HCT116 (cell line): ENCODE measurements around the gene ZBTB47. TPM values are rescaled to one million over a fixed set of nuclear protein-coding genes. Genes with fewer than 3 reads are reported as not detected.

ENCODE experiments used
- ATAC-seq: fragments of 200-7000 bp; cut with Tn5 transposase; 2 replicates; pipeline ENCODE4 v1.9.1; 2020; ENCODE audit warnings: mild to moderate bottlenecking, moderate library complexity
- BruUV-seq: library from RNA; stranded (reverse); fragments of 400-500 nt; replicated peaks from 2 replicates; lab custom pipeline; 2021; lab: Mats Ljungman, UMichigan
- CTCF ChIA-PET: fragments of 300-600 bp; sonication (Branson Sonifier 250); formaldehyde crosslinking; loops from one replicate; lab custom pipeline; 2021; ENCODE audit warnings: antibody characterized with exemption; lab: Charles Lee
- POLR2A ChIA-PET: fragments of 300-600, 350-600 bp; sonication (Branson Sonifier 250); formaldehyde crosslinking; loops from one replicate; lab custom pipeline; 2021; ENCODE audit warnings: antibody characterized with exemption; lab: Charles Lee
- RAD21 ChIA-PET, 2 experiments: fragments of 300-600 bp; sonication (Branson Sonifier 250); formaldehyde crosslinking; loops; one replicate each; lab custom pipeline; 2023; ENCODE audit warnings: low total read pairs in 2 of 2; ENCODE audit not compliant: uncharacterized antibody in 2 of 2, unreplicated experiment in 2 of 2, low non-redundant PET in 1 of 2; lab: Charles Lee
- DNase-seq: peaks from one replicate; pipeline ENCODE4 v3.0.0-alpha.2; 2010; ENCODE audit warnings: low read depth, low spot score
- H2AFZ ChIP-seq: fragments of 200-600 bp; shearing (Covaris generic), sonication (generic); 2 replicates; pipeline ENCODE4 v1.6.1; 2017; ENCODE audit warnings: low read depth, mixed run types, mixed read lengths, antibody characterized with exemption, low read length; ENCODE audit not compliant: poor library complexity, severe bottlenecking
- H3K27ac ChIP-seq: 2 replicates; pipeline ENCODE4 v1.5.1; 2012; ENCODE audit warnings: low read depth, low read length
- H3K27me3 ChIP-seq: fragments of 200-600 bp; sonication (generic); 2 replicates; pipeline ENCODE4 v1.6.1; 2016; ENCODE audit warnings: mixed run types, low read length, mixed read lengths; ENCODE audit not compliant: insufficient read depth
- H3K36me3 ChIP-seq, 2 experiments: fragments of 200-500 bp in 1 of 2; fragments of 200-600 bp in 1 of 2; sonication (Bioruptor generic) in 1 of 2; sonication (generic) in 1 of 2; 2 replicates each; pipeline versions ENCODE4 v1.5.1 to v1.6.1; 2014 to 2016; ENCODE audit warnings: low read length in 2 of 2, inconsistent platforms in 1 of 2, mixed read lengths in 1 of 2, mixed run types in 1 of 2; ENCODE audit not compliant: insufficient read depth in 2 of 2, control insufficient read depth in 1 of 2
- H3K4me1 ChIP-seq, 2 experiments: fragments of 200-600 bp in 1 of 2; sonication (generic) in 1 of 2; 2 replicates each; pipeline versions ENCODE4 v1.5.1 to v1.6.1; 2012 to 2017; ENCODE audit warnings: low read length in 2 of 2, inconsistent platforms in 1 of 2, mild to moderate bottlenecking in 1 of 2, mixed read lengths in 1 of 2, mixed run types in 1 of 2, moderate library complexity in 1 of 2; ENCODE audit not compliant: insufficient read depth in 2 of 2, control insufficient read depth in 1 of 2
- H3K4me2 ChIP-seq: fragments of 200-600 bp; sonication (generic); 2 replicates; pipeline ENCODE4 v1.6.1; 2017; ENCODE audit warnings: mixed run types, low read length, mixed read lengths
- H3K4me3 ChIP-seq, 2 experiments: fragments of 200-600 bp in 1 of 2; sonication (generic) in 1 of 2; replicated peaks in 1 of 2; 2 replicates each; pipeline ENCODE4 v1.5.1; 2011 to 2016; ENCODE audit warnings: low read length in 2 of 2, control low read depth in 1 of 2, low read depth in 1 of 2, mild to moderate bottlenecking in 1 of 2, mixed read lengths in 1 of 2, mixed run types in 1 of 2
- H3K79me2 ChIP-seq: fragments of 200-600 bp; sonication (generic); 2 replicates; pipeline ENCODE4 v1.6.1; 2017; ENCODE audit warnings: mild to moderate bottlenecking, mixed run types, low read length, moderate library complexity, mixed read lengths; ENCODE audit not compliant: insufficient read depth
- H3K9ac ChIP-seq: fragments of 200-600 bp; sonication (generic); 2 replicates; pipeline ENCODE4 v1.6.1; 2016; ENCODE audit warnings: low read length, mixed read lengths
- H3K9me2 ChIP-seq: fragments of 200-600 bp; sonication (generic), shearing (Covaris generic); 2 replicates; pipeline ENCODE4 v1.6.1; 2017; ENCODE audit warnings: mixed run types, mild to moderate bottlenecking, moderate library complexity; ENCODE audit not compliant: insufficient read depth
- H3K9me3 ChIP-seq, 2 experiments: fragments of 200-500 bp in 1 of 2; fragments of 200-600 bp in 1 of 2; sonication (Bioruptor generic) in 1 of 2; sonication (generic) in 1 of 2; 2 replicates each; pipeline ENCODE4 v1.6.1; 2014 to 2017; ENCODE audit warnings: low read length in 2 of 2, mixed read lengths in 2 of 2, inconsistent platforms in 1 of 2, low read depth in 1 of 2, mild to moderate bottlenecking in 1 of 2, mixed run types in 1 of 2, moderate library complexity in 1 of 2; ENCODE audit not compliant: control insufficient read depth in 1 of 2, insufficient read depth in 1 of 2
- H4K20me1 ChIP-seq: fragments of 200-600 bp; sonication (generic), shearing (Covaris generic); 2 replicates; pipeline ENCODE4 v1.6.1; 2017; ENCODE audit warnings: mixed run types, mild to moderate bottlenecking, moderate library complexity; ENCODE audit not compliant: insufficient read depth
- ELF1 ChIP-seq: IDR thresholded peaks from 2 replicates; pipeline ENCODE4 v1.6.1; 2012; ENCODE audit warnings: low read depth, borderline replicate concordance
- POLR2AphosphoS5 ChIP-seq: IDR thresholded peaks from 2 replicates; pipeline ENCODE4 v1.6.1; 2011; ENCODE audit warnings: mild to moderate bottlenecking, low read depth, low read length, moderate library complexity
- RAD21 ChIP-seq: IDR thresholded peaks from 2 replicates; pipeline ENCODE4 v1.6.1; 2012; ENCODE audit warnings: low read depth, mild to moderate bottlenecking
- ZNF274 ChIP-seq: fragments of 200-500 bp; sonication (Bioruptor generic); IDR thresholded peaks from 2 replicates; pipeline ENCODE4 v1.6.1; 2014; ENCODE audit warnings: mild to moderate bottlenecking, low read depth, low read length, inconsistent platforms
- intact Hi-C: fragments of 100-400 bp; cut with micrococcal nuclease; formaldehyde crosslinking; loops from 2 replicates; pipeline ENCODE4 v1.10.0; 2022
- total RNA-seq: library from RNA; stranded (reverse); gene quantifications from one replicate; pipeline ENCODE4 v1.2.1, GENCODE V29; 2021; ENCODE audit not compliant: unreplicated experiment
- TF ChIP-seq, protein P1 (sequence below): IDR thresholded peaks from 2 replicates; pipeline ENCODE4 v1.6.1; 2012

ZBTB47 gene
- total RNA-seq, 1 experiment from 2014 or later, result 6.3 TPM

DNA sequence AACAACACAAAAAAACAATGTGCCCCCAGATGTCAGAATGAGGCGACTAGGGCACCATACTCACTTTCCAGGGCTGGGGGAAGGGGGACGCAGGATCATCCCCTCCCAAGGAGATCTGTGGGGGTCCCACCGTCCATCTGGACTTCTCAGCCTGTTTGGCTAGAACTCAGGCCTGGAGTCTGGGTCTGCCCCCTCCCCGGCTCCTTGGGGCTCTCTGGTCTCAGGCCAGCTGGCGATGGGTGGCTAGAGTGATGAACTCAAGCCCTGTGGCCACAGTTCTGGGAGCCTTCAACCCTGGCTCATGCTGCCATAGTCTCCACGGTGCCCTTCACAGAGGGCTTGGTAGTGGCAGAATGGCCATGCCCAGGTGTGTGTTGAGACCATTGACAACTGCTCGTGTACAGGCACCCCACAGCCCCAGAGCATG is 13.6 kb downstream of the ZBTB47 start:
- RAD21 ChIA-PET, result no interaction called here
- CTCF ChIA-PET, result no interaction called here
- Histone ChIP-seq H3K9me3 (no peaks in the 10 kb centered on the region), H3K4me2 (no peak overlapping the region), H3K79me2 (no peaks in the 10 kb centered on the region), H3K27me3 (no peaks in the 10 kb centered on the region), H2AFZ (no peak overlapping the region), H3K36me3 (no peaks in the 10 kb centered on the region), H3K4me3 (no peak overlapping the region), H4K20me1 (no peaks in the 10 kb centered on the region), H3K27ac (no peak overlapping the region), H3K9me2 (no peaks in the 10 kb centered on the region), H3K9ac (no peak overlapping the region), H3K4me1 (no peaks in the 10 kb centered on the region)
- BruUV-seq, result no TSS peak
- ATAC-seq, result peak; percentile 12; the same call in 1 of the 2 replicates
- POLR2A ChIA-PET, result no interaction called here
- TF ChIP-seq ZNF274 (no peak), ELF1 (no peak), RAD21 (no peak)
- TF ChIP-seq, protein P1, sequence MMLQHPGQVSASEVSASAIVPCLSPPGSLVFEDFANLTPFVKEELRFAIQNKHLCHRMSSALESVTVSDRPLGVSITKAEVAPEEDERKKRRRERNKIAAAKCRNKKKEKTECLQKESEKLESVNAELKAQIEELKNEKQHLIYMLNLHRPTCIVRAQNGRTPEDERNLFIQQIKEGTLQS, result no peak
- DNase-seq, result no peak
- intact Hi-C loops, result no loop called here

DNA sequence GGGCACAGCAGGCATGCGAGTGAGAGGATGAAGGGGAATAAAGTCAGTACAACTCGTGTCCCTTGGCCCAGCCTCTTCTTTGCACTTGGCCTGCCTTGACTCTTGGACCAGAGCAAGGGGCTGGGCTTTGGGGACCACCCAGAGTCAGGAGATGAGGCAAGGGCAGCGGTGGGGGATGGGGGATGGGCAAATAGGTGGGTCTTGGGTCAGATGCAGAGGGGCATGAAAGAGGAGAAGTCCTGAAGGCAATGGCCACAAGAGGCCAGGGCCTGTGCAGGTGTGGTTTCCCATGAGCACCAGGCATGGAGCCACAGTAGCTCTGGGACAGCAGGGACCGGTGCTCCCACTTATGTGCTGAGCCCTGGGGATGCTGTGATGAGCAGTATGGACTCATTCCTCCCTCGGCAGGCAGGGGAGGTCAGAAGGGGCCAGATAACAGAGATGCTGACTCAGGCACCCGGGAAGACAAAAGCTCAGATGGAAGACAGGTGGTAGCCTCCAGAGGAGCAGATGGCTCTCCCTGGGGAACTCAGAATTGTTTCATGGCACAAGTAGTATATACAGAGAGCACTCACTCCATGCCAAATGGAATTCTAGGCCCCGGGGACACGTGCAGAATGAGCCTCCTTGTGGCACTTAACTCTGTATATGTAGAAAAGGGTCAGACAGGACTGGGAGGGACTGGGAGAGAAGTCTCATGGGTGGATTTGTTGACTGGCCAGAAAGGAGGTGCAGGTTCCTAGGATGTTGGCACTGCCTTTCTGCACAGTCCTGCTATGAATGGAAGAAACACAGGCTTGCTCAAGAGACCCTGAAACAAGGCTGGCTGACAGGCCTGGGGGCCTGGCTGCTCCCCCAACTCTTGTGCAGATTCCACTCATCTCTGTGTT is 14.3 kb downstream of the ZBTB47 start:
- no peak for DNase-seq
- TF ChIP-seq POLR2AphosphoS5 (peak; percentile 26; the same call in 1 of the 2 replicates), ELF1 (no peak)
- TF ChIP-seq, protein P1, result no peak
- BruUV-seq, result no TSS peak
- CTCF ChIA-PET, result no interaction called here
- H4K20me1 ChIP-seq, result no peaks in the 10 kb centered on the region
- H3K4me3 ChIP-seq, result no peak overlapping the region
- RAD21 ChIA-PET, result no interaction called here
- no peaks in the 10 kb centered on the region for H3K27me3 ChIP-seq
- POLR2A ChIA-PET, result no interaction called here
- no peak overlapping the region for H3K4me2 ChIP-seq
- no peaks in the 10 kb centered on the region for H3K9me3 ChIP-seq
- no peaks in the 10 kb centered on the region for H3K4me1 ChIP-seq
- H3K9ac ChIP-seq, result no peak overlapping the region
- ATAC-seq, result 0 out of 2 replicates have a peak, but pooled peaks have one; percentile 13
- intact Hi-C loops, result no loop called here
- no peaks in the 10 kb centered on the region for H3K9me2 ChIP-seq
- H3K27ac ChIP-seq, result no peak overlapping the region
- H3K36me3 ChIP-seq, result no peaks in the 10 kb centered on the region
- H3K79me2 ChIP-seq, result no peaks in the 10 kb centered on the region
- no peak overlapping the region for H2AFZ ChIP-seq
